HG03064 (cell line): ENCODE results near the gene MCUB.
"Not testable (repeated sequence)": the region's sequence is repeated elsewhere in the genome, so short reads cannot be mapped to it uniquely, and the experiment has no call there.

Source experiments
- ATAC-seq: cut with Tn5 transposase; IDR thresholded peaks from one replicate; pipeline ENCODE4 v1.9.1; 2021; ENCODE audit warnings: low read depth; ENCODE audit not compliant: unreplicated experiment

The MCUB gene

GRCh38 chr4:109576462-109576861 is 16.4 kb downstream of the MCUB start:
- no peak for ATAC-seq

DNA sequence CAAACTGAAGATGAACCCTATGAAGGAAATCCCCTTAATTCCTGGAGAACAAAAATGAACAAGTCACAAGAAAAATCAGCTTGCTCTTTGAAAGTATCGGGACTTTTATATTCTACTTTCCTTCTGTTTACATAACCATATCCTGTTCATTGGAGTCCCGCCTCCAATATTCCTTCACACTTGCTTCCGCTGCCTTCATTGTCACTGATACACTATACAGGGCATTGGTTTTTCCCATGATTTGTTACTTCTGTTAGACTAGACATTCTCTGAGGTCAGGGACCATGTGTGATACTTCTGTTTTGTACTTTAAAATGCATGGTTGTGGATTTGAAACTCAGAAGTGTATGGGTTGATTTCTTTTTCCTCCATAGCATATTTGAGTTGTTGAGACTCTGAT is 18.8 kb downstream of the MCUB start:
- no peak for ATAC-seq

- ATAC-seq = not testable (repeated sequence)
Measured at GRCh38 chr4:109579997-109580396, 20.0 kb downstream of the MCUB start.

GRCh38 chr4:109588176-109588575 is 28.1 kb downstream of the MCUB start:
- peak; percentile 83 for ATAC-seq

- ATAC-seq = no peak
Measured at GRCh38 chr4:109589119-109589518, 29.1 kb downstream of the MCUB start.

DNA sequence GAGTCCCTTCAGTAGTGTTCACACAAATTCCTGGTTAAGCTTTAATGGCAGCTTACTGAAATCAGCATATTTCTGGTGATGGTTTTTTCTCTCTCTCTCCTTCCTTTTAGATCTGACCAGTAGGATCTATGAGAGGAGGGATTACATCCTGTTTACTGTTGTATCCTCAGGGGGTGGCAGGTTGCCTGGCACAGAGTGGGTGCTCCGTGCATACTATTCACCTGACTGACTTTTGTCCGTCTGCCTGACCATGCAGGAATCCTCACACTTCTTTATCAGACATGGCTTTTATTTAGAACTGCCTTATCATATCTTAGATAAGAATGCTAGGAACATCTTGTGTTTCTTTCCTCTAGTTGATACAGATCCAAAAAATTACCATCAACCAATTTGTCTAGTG is 29.6 kb downstream of the MCUB start:
- ATAC-seq = no peak

DNA sequence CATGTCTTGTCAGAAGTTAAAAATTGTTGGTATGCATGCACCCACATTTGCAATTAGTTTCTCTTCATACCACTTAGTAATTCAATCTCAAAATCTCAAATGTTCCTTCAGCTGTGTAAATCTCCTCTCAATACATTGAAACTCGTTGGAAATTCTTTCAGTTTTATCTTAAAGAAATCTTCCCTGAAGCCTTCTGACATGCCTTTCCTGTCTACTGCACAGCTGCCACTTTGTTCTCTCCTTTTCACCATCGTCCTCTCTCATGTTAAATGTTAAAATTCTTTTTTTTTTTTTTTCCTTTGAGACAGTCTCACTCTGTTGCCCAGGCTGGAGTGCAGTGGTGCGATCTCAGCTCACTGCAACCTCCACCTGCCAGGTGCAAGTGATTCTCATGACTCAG is 30.9 kb downstream of the MCUB start:
- no peak for ATAC-seq

- peak; percentile 45 for ATAC-seq
Measured at GRCh38 chr4:109592367-109592766, 32.3 kb downstream of the MCUB start.

- ATAC-seq = not testable (repeated sequence)
Measured at GRCh38 chr4:109595123-109595522, 35.1 kb downstream of the MCUB start.

DNA sequence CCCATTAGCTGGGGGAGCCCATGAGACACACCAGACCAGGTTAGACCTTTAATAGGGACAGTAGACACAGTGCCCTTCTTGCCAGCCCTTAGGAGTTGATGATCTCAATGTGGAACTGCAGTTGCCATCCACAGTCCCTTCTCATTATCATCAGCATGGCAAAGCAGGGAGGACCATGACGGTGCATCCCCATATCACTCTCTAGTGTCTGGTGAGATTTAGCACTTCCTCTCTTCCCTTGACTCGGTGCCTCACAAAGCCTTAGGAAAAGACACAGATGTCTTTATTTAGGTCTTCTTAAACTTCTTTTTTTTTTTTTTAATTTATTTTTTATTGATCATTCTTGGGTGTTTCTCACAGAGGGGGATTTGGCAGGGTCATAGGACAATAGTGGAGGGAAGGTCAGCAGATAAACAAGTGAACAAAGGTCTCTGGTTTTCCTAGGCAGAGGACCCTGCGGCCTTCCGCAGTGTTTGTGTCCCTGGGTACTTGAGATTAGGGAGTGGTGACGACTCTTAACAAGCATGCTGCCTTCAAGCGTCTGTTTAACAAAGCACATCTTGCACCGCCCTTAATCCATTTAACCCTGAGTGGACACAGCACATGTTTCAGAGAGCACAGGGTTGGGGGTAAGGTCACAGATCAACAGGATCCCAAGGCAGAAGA is 36.5 kb downstream of the MCUB start:
- not testable (repeated sequence) for ATAC-seq

DNA sequence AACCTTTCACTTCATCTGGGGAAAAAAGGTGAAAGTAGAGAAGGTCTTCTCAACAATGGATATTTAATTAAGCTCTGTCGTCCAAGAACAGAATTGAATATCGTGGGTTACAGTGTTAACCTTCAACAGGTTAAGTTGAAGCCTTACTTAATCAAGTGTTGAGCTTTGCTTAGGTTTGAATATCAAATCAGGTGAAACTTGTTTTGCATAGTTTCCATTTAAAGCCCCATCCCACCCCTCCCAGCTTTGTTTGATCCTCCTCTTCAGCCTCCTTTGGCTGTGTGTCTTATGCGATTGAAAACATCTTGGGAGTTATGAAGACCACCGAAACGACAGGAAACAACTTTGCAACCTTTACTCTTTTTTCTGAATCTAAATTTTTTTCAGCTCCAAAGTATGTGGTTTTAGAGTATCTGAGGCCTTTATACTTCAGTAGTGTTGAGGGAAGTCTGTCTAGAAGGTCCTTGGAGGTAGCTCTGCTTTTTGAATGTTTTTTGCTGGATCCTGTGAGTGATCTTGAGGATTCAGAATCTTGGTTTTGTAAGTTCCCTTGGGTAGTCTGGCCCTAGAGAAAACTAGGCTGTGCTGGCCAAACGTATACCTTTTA is 39.1 kb downstream of the MCUB start:
- no peak for ATAC-seq

DNA sequence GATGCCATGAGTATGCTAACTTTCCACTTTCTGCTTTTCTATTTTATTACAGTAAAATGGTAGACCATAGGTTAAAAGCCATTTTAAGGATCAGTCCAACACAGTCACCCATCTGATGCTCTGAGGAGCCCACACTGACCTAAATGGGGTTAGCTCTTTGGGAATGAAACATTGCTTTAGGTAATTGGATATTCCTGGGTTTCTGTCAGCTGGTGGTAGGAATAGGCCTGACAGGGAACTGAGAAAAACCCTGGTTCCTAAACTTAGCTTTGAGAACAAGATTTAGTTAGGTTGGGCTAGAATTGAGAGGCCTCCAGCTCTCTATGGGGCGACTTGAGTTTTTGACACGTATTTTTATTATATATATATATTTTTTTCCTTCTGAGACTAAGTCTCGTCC is 40.4 kb downstream of the MCUB start:
- no peak for ATAC-seq

GRCh38 chr4:109601336-109601735 is 41.3 kb downstream of the MCUB start:
- ATAC-seq = no peak

DNA sequence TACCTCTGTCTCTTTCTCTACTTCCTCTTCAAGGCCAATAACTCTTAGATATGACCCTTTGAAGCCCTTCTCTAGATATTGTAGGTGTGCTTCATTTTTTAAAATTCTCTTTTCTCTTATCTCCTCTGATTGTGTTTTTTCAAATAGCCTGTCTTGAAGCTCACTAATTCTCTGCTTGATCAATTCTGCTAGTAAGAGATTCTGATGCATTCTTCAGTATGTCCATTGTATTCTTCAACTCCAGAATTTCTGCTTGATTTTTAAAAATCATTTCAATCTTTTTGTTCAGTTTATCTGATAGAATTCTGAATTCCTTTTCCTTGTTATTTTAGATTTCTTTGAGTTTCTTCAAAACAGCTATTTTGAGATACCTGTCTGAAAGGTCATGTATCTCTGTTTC is 47.9 kb downstream of the MCUB start:
- ATAC-seq = no peak

DNA sequence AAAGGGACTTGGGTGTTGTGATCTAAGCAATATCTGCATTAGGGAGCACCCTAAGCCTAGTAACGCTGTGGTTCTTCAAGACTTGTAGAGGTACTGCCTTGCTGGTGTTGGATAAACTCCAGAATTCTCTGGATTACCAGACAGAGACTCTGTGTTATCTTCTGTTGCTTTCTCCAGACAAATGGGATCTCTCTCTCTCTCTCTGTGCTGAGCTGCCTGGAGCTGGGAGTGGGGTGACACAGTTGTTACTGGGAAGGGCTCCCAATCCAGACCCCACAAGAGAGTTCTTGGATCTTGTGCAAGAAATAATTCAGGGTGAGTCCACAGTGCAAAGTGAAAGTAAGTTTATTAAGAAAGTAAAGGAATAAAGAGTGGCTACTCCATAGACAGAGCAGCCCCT is 48.8 kb downstream of the MCUB start:
- no peak for ATAC-seq

GRCh38 chr4:109609431-109609830 is 49.4 kb downstream of the MCUB start:
- ATAC-seq = no peak

- no peak for ATAC-seq
Measured at GRCh38 chr4:109610489-109610888, 50.4 kb downstream of the MCUB start.

DNA sequence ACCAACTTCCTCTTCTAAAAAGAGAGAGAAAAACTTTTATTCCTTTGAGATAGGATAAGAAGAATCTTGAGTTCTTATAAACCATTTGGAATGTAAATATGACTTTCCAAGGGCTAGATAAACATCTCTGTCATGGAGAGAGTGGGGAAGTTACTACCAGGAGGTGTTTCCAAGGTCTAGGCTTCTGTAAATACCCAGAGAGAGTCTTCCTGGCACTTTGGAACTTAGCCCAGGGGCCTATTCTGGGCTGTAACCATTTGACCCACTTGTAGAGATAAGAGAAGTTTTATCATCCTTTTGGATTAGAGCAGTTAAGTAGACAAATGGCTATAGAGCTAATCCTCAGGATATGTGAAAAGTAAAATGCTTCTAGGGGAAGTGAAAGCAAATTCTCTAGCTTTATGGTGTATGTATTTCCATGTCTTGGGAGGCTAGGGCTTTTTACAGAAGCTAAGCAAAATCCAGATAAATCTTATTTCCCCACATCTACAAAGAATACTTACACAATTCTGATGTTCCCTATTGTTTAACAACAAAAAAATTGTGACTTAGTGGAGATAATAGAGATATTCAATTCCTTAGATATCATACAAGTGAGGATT is 51.1 kb downstream of the MCUB start:
- ATAC-seq = no peak

DNA sequence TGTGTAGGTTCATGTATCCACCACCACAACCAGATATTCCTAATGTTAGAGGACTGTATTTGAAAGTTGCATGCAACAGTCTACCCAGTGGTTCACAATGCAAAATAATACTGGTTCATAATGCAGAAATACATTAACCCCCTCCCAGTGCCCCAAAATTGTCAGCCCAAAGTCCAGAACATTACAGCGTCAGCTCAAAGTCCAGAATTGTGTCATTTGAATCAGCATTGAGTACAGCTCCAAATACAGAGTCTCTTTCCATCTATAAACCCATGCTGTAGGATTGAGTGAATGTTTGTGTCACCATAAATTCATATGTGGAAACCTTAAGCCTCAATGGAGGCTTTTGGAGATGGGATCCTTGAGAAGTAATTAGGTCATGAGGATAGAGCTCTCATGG is 54.0 kb downstream of the MCUB start:
- no peak for ATAC-seq

DNA sequence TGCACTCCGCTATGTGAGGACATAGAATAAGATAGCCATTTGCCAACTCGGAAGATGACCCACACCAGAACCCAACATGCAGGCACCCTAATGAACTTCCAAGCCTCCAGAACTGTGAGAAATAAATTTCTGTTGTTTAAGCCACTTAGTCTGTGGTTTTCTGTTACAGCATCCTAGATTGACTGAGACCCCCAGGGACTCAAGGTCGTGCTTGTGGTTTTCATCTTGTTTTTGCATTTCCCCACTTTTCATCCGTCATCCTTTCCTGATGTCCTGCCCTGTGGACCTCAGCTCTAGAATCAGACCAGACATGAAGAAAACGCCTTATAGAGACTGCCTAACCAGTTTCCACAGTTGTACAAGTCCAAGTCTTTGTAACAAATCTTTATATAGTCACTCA is 54.4 kb downstream of the MCUB start:
- no peak for ATAC-seq

GRCh38 chr4:109615742-109616141 is 55.7 kb downstream of the MCUB start:
- ATAC-seq = no peak

- no peak for ATAC-seq
Measured at GRCh38 chr4:109616243-109616642, 56.2 kb downstream of the MCUB start.
